Retinal pigment epithelial cell (primary cell): ENCODE data around the gene PANX2.

Experiments
- DNase-seq: peaks from one replicate; pipeline ENCODE4 v3.0.0-alpha.2; 2010; ENCODE audit warnings: low read depth
- H3K4me3 ChIP-seq: 2 replicates; pipeline ENCODE4 v1.5.1; 2011; ENCODE audit warnings: mild to moderate bottlenecking, low read length, control low read depth, moderate library complexity
- CTCF ChIP-seq: conservative IDR thresholded peaks from 2 replicates; pipeline ENCODE4 v1.5.1; 2011; ENCODE audit warnings: low read depth, low read length, control low read depth, inconsistent platforms

The PANX2 gene

DNA sequence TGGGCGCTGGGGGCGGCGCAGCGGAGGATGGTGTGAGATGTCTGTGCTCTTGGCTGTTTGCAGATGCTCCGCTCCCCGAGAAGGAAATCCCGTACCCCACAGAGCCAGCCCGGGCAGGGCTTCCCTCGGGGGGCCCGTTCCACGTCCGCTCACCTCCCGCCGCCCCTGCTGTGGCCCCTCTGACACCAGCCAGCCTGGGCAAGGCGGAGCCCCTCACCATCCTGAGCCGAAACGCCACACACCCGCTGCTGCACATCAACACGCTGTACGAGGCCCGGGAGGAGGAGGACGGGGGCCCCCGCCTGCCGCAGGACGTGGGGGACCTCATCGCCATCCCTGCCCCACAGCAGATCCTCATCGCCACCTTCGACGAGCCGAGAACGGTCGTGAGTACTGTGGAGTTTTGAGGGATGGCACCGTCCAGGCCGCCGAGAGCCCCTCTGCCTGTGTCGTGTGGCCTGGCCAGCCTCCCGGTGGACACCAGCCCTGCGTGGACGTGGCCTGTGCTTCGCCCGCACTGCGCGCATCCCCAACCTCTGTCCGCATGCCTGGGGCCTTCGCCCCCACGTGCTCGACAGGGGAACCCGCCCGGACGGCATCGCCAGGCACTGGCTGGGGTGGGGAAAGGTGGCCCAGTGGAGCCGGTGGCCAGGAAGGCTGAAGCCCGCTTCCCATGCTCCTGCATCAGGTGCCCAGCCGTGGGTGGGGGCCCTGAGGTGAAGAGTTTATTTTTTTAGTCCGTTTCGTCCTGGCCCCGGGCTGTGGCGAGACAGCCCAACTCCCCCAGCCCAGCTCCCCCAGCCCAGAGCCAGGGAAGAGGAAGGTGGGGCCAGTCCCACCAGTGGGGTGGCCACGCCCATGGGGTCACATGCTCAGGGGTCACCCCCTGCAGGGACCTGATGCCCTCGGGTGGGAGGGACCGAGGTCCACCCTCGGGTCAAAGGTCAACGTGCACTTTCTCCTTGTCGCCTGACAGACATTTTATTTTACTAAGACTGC is 8.6 kb downstream of the PANX2 start:
- no peak for DNase-seq
- no peak overlapping the region for H3K4me3 ChIP-seq
- TF ChIP-seq CTCF, result no peak

DNA sequence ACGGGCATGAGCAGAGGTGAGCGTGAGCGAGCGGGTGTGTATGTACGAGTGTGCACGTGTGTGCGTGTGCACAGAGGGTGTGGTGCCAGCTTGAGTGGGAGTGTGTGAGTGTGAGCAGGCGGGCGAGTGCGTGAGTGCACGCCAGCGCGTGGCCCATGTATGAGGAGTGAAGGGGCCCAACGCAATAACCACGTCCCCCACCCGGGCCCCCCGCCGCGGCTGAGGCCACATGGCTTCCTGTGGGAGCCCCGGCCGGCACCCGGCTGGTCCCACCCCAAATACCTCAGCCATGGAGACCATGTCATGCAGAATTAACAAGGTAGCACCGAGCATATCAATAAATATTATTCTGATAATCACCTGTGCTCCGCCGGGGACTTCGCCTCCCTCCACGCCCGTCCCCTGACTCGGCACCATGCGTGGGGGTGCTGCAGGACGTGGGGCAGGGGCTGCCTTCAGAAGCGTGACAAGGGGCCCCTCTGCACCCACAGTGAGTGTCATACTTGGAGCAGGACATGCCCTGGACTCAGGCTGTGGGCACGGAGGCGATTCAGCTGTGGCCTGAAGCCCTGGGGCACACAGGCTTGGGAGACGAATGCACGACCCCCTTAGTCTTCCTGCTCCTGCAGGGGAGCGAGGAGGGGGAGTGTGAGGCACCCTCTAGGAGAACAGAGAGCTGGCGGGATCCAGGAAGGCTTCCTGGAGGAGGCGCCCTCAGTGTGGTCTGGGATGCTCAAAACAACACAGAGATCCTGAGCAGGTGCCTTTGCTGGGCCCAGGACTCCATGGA is 9.6 kb downstream of the PANX2 start:
- no peak overlapping the region for H3K4me3 ChIP-seq
- no peak for TF ChIP-seq CTCF
- no peak for DNase-seq

GRCh38 chr22:50180727-50181521 is 10.4 kb downstream of the PANX2 start:
- H3K4me3 ChIP-seq, result no peak overlapping the region
- TF ChIP-seq CTCF, result no peak
- no peak for DNase-seq

DNA sequence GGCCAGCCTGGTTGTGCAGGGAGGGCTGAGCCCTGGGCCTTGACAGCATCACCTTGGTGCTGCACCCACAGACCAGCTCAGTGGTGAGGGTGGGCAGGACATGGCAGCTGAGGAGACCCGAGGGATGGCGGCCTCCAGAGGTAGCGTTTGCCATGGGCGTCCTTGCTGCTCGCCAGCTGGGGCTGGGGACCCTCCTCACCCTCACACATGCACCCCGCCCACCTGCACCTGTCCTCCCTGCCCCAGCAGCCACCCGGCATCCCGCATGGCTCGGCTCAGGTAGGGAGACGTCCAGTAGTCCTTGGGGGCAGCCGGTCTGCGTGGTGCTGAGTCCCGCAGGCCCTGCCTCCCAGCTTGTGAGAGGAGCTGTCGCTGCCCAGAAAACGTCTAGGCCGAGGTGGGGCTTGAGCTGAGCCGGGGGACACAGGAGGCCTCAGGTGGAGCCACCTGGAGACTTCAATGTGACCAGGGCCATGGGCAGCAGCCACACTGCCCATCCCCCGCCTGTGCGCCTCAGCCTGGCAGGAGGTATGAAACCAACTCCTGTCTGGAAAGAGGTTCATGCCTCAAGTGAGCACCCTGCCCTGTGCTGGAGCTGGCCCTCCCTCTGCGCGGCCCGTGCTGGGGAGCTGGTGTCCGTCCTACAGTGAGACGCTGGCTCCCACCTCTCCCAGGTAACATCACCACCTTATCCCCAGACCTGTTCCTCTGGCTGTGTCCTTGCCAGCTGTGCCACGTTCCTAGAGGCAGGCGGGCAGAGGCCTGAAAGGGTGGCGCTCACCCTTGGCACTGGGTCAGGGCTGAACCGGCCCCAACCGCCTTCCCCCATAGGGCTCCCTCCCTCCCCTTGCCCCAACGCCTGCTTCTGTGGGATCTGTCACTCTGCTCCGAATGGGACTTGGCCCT is 11.9 kb downstream of the PANX2 start:
- no peak for DNase-seq
- no peak for TF ChIP-seq CTCF
- no peak overlapping the region for H3K4me3 ChIP-seq

- H3K4me3 ChIP-seq, result no peak overlapping the region
- no peak for TF ChIP-seq CTCF
- no peak for DNase-seq
These were observed 12.8 kb downstream of the PANX2 start for GRCh38 chr22:50183141-50183971.
